H1 (cell line): ENCODE data around the gene CDHR2. TPM values are rescaled to one million over a fixed set of nuclear protein-coding genes. Genes with fewer than 3 reads are reported as not detected.

Experiments
- CTCF ChIA-PET: fragments of 300-600 bp; sonication (Branson Sonifier 250); formaldehyde crosslinking; loops from one replicate; lab custom pipeline; 2021; ENCODE audit not compliant: partially characterized antibody; lab: Charles Lee
- POLR2A ChIA-PET: fragments of 300-600 bp; sonication (Branson Sonifier 250); formaldehyde crosslinking; loops from one replicate; lab custom pipeline; 2021; ENCODE audit warnings: inconsistent platforms; ENCODE audit not compliant: partially characterized antibody; lab: Charles Lee
- DNase-seq, 2 experiments: peaks; one replicate each; pipeline versions ENCODE4 v3.0.0 to v3.0.0-alpha.2; 2010 to 2022; ENCODE audit warnings: low spot score in 2 of 2, low read depth in 1 of 2, mixed read lengths in 1 of 2
- FAIRE-seq: peaks from 2 replicates; lab custom pipeline; 2011; peaks lifted over from hg19 to GRCh38; lab: Jason Lieb, UNC
- H2AFZ ChIP-seq: 2 replicates; pipeline ENCODE4 v1.8.1; 2012; ENCODE audit warnings: low read length, inconsistent platforms
- H2AK5ac ChIP-seq: 2 replicates; pipeline ENCODE4 v1.6.1; 2013; ENCODE audit warnings: low read depth, low read length
- H2BK120ac ChIP-seq: replicated peaks from 2 replicates; pipeline ENCODE3; 2013; ENCODE audit warnings: low read depth, low read length, inconsistent platforms
- H2BK12ac ChIP-seq: 2 replicates; pipeline ENCODE4 v1.6.1; 2013; ENCODE audit warnings: low read depth, low read length
- H2BK15ac ChIP-seq: 2 replicates; pipeline ENCODE4 v1.6.1; 2013; ENCODE audit warnings: low read length
- H2BK20ac ChIP-seq: 2 replicates; pipeline ENCODE4 v1.6.1; 2013; ENCODE audit warnings: low read length
- H2BK5ac ChIP-seq: 2 replicates; pipeline ENCODE4 v1.6.1; 2013; ENCODE audit warnings: low read depth, low read length
- H3K14ac ChIP-seq: 2 replicates; pipeline ENCODE4 v1.6.1; 2013; ENCODE audit warnings: inconsistent platforms; ENCODE audit not compliant: insufficient read length
- H3K18ac ChIP-seq: 2 replicates; pipeline ENCODE4 v1.6.1; 2013; ENCODE audit warnings: low read length; ENCODE audit errors: extremely low read depth
- H3K23ac ChIP-seq: 2 replicates; pipeline ENCODE4 v1.6.1; 2013; ENCODE audit warnings: inconsistent platforms; ENCODE audit not compliant: insufficient read length
- H3K23me2 ChIP-seq: 2 replicates; pipeline ENCODE4 v1.6.1; 2013; ENCODE audit warnings: low read depth, low read length
- H3K27ac ChIP-seq: 2 replicates; pipeline ENCODE4 v1.6.1; 2011; ENCODE audit warnings: low read depth, low read length, inconsistent platforms
- H3K27me3 ChIP-seq, 4 experiments: replicated peaks in 1 of 4; 1 replicate in 1 of 4; 2 replicates in 3 of 4; pipeline versions ENCODE4 v1.6.1 to v1.8.1; 2011 to 2013; ENCODE audit warnings: low read length in 3 of 4, mild to moderate bottlenecking in 3 of 4, inconsistent platforms in 2 of 4, mixed read lengths in 2 of 4, moderate library complexity in 1 of 4; ENCODE audit not compliant: control insufficient read depth in 3 of 4, insufficient read depth in 3 of 4; ENCODE audit errors: extremely low read depth in 1 of 4
- H3K36me3 ChIP-seq, 4 experiments: 2 replicates each; pipeline versions ENCODE4 v1.6.1 to v1.8.1; 2011 to 2013; ENCODE audit warnings: mild to moderate bottlenecking in 4 of 4, low read length in 3 of 4, moderate library complexity in 2 of 4, control low read depth in 1 of 4, inconsistent platforms in 1 of 4; ENCODE audit not compliant: insufficient read depth in 4 of 4, control insufficient read depth in 2 of 4
- H3K4ac ChIP-seq: replicated peaks from 2 replicates; pipeline ENCODE3; 2013; ENCODE audit warnings: low read length, low read depth, mixed read lengths, inconsistent platforms; ENCODE audit not compliant: insufficient read length
- H3K4me1 ChIP-seq, 4 experiments: replicated peaks in 1 of 4; 1 replicate in 1 of 4; 2 replicates in 3 of 4; pipeline versions ENCODE4 v1.6.1 to v1.8.1; 2011 to 2013; ENCODE audit warnings: low read length in 3 of 4, inconsistent platforms in 2 of 4, mixed read lengths in 1 of 4; ENCODE audit not compliant: insufficient read depth in 4 of 4, control insufficient read depth in 3 of 4
- H3K4me2 ChIP-seq, 2 experiments: 2 replicates each; pipeline versions ENCODE4 v1.6.1 to v1.8.1; 2011 to 2013; ENCODE audit warnings: low read depth in 2 of 2, low read length in 2 of 2, control low read depth in 1 of 2, inconsistent platforms in 1 of 2, mild to moderate bottlenecking in 1 of 2; ENCODE audit not compliant: insufficient read depth in 1 of 2
- H3K4me3 ChIP-seq, 4 experiments: fragments of 200-600, 300-600 bp in 1 of 4; sonication (generic), shearing (Covaris generic), sonication (Bioruptor Twin) in 1 of 4; 2 replicates each; pipeline versions ENCODE4 v1.5.1 to v1.8.1; 2011 to 2016; ENCODE audit warnings: low read length in 4 of 4, low read depth in 3 of 4, control low read depth in 2 of 4, inconsistent platforms in 2 of 4, mild to moderate bottlenecking in 2 of 4, mixed read lengths in 1 of 4, moderate library complexity in 1 of 4; ENCODE audit not compliant: insufficient read depth in 2 of 4; ENCODE audit errors: extremely low read depth in 1 of 4
- H3K56ac ChIP-seq: replicated peaks from 2 replicates; pipeline ENCODE3; 2013; ENCODE audit warnings: low read depth, mild to moderate bottlenecking, mixed read lengths, low read length, inconsistent platforms; ENCODE audit not compliant: insufficient read length
- H3K79me1 ChIP-seq: 2 replicates; pipeline ENCODE4 v1.6.1; 2013; ENCODE audit warnings: low read depth, low read length, control low read depth
- H3K79me2 ChIP-seq, 2 experiments: 2 replicates each; pipeline versions ENCODE4 v1.6.1 to v1.8.1; 2012 to 2013; ENCODE audit warnings: low read length in 2 of 2, mild to moderate bottlenecking in 2 of 2, inconsistent platforms in 1 of 2; ENCODE audit not compliant: insufficient read depth in 2 of 2, control insufficient read depth in 1 of 2
- H3K9ac ChIP-seq, 4 experiments: replicated peaks in 1 of 4; 1 replicate in 1 of 4; 2 replicates in 3 of 4; pipeline versions ENCODE4 v1.6.1 to v1.8.1; 2011 to 2013; ENCODE audit warnings: low read depth in 3 of 4, low read length in 3 of 4, control low read depth in 2 of 4, mild to moderate bottlenecking in 2 of 4, moderate library complexity in 2 of 4, inconsistent platforms in 1 of 4; ENCODE audit errors: extremely low read depth in 1 of 4
- H3K9me3 ChIP-seq, 2 experiments: 2 replicates each; pipeline versions ENCODE4 v1.6.1 to v1.8.1; 2012 to 2013; ENCODE audit warnings: mild to moderate bottlenecking in 2 of 2, moderate library complexity in 2 of 2, control low read depth in 1 of 2, inconsistent platforms in 1 of 2, low read depth in 1 of 2, low read length in 1 of 2, mixed read lengths in 1 of 2; ENCODE audit not compliant: insufficient read depth in 2 of 2
- H4K20me1 ChIP-seq, 2 experiments: replicated peaks in 1 of 2; 2 replicates each; pipeline versions ENCODE3 to v1.8.1; 2011 to 2013; ENCODE audit warnings: inconsistent platforms in 2 of 2, low read length in 2 of 2, mild to moderate bottlenecking in 1 of 2; ENCODE audit not compliant: insufficient read depth in 2 of 2, control insufficient read depth in 1 of 2
- H4K5ac ChIP-seq: 2 replicates; pipeline ENCODE4 v1.6.1; 2013; ENCODE audit warnings: low read length, low read depth, mixed read lengths, inconsistent platforms; ENCODE audit not compliant: insufficient read length
- H4K8ac ChIP-seq: 2 replicates; pipeline ENCODE4 v1.8.0; 2013; ENCODE audit warnings: mild to moderate bottlenecking, moderate library complexity, low read length, inconsistent platforms; ENCODE audit not compliant: insufficient read depth; ENCODE audit errors: extremely low read depth
- H4K91ac ChIP-seq: replicated peaks from 2 replicates; pipeline ENCODE3; 2013; ENCODE audit warnings: low read length, mixed read lengths, inconsistent platforms; ENCODE audit not compliant: insufficient read length
- BCL11A ChIP-seq, 2 experiments: IDR thresholded peaks; one replicate each; pipeline ENCODE4 v1.6.1; 2011; ENCODE audit warnings: low read depth in 2 of 2, low read length in 2 of 2, mild to moderate bottlenecking in 2 of 2
- CBX8 ChIP-seq: fragments of 300-800, 300-1000 bp; sonication (generic); IDR thresholded peaks from 2 replicates; pipeline ENCODE4 v1.7.1; 2016; ENCODE audit warnings: low read depth, low read length, borderline replicate concordance
- E2F6 ChIP-seq: IDR thresholded peaks from 2 replicates; pipeline ENCODE4 v1.6.1; 2012; ENCODE audit warnings: inconsistent platforms
- MAX ChIP-seq: IDR thresholded peaks from 2 replicates; pipeline ENCODE4 v1.6.1; 2012; ENCODE audit warnings: inconsistent platforms
- POLR2A ChIP-seq, 2 experiments: IDR thresholded peaks; 1 replicate in 1 of 2; 2 replicates in 1 of 2; pipeline ENCODE4 v1.6.1; 2011; ENCODE audit warnings: low read depth in 2 of 2, low read length in 2 of 2, mild to moderate bottlenecking in 2 of 2; ENCODE audit errors: control extremely low read depth in 1 of 2
- RAD21 ChIP-seq, 2 experiments: IDR thresholded peaks in 1 of 2; conservative IDR thresholded peaks in 1 of 2; 2 replicates each; pipeline ENCODE4 v1.6.1; 2011; ENCODE audit warnings: low read depth in 2 of 2, low read length in 2 of 2, improper control_type of control experiment in 1 of 2, inconsistent platforms in 1 of 2, mild to moderate bottlenecking in 1 of 2, moderate library complexity in 1 of 2
- SIN3A ChIP-seq, 2 experiments: IDR thresholded peaks in 1 of 2; conservative IDR thresholded peaks in 1 of 2; 2 replicates each; pipeline ENCODE4 v1.6.1; 2011 to 2012; ENCODE audit warnings: low read length in 2 of 2, improper control_type of control experiment in 1 of 2, low read depth in 1 of 2, mild to moderate bottlenecking in 1 of 2
- TCF12 ChIP-seq: IDR thresholded peaks from 2 replicates; pipeline ENCODE4 v1.6.1; 2011; ENCODE audit warnings: low read depth, mild to moderate bottlenecking, low read length
- ZNF274 ChIP-seq: IDR thresholded peaks from 2 replicates; pipeline ENCODE4 v1.7.0; 2012; ENCODE audit warnings: low read length, borderline replicate concordance; ENCODE audit errors: extremely low read depth
- WGBS, 2 experiments: shearing (Covaris generic) in 1 of 2; methylation state at CpG; one replicate each; pipeline versions ENCODE4 v1.1.6 to v1.1.7; 2013 to 2015; ENCODE audit warnings: low lambda C conversion rate in 2 of 2, mixed read lengths in 2 of 2, inconsistent platforms in 1 of 2, low coverage in 1 of 2, missing lambda C conversion rate in 1 of 2; ENCODE audit not compliant: insufficient replicate concordance in 2 of 2, insufficient coverage in 1 of 2, insufficient read length in 1 of 2; ENCODE audit errors: extremely low coverage in 1 of 2, missing lambda C conversion rate in 1 of 2; 5-methylcytosine and 5-hydroxymethylcytosine counted together
- polyA plus RNA-seq, 7 experiments: library from polyadenylated mRNA; depleted of rRNA in 3 of 7; stranded (reverse) in 5 of 7; unstranded in 2 of 7; fragments of >200 nt in 5 of 7; fragments of 200-250 nt in 2 of 7; gene quantifications; 1 replicate in 5 of 7; 2 replicates in 1 of 7; 4 replicates in 1 of 7; pipeline versions ENCODE4 v1.2.1 to v1.2.3, GENCODE V29; 2011 to 2013; ENCODE audit warnings: missing spikeins in 2 of 7, mixed read lengths in 2 of 7
- total RNA-seq: library from RNA; stranded (reverse); fragmentation: NEBNext Ultra II Directional; extraction: Animal tissue kit (Norgen Biotek cat#: 25700); gene quantifications from 2 replicates; pipeline ENCODE4 v1.2.1, GENCODE V29; 2021

Gene CDHR2
- total and polyA plus RNA-seq, 2 of the 8 experiments (the other 6 are each of a cell fraction or from before 2014, with no cell fraction given): 0.02 to 0.43 TPM

GRCh38 chr5:176621661-176622079, 72.5 kb downstream of the CDHR2 start:
- no peak overlapping the region for H3K56ac ChIP-seq
- H2BK12ac ChIP-seq: no peak overlapping the region
- CTCF ChIA-PET: interaction anchor here (0.6 to 2.3 kb wide), 12 partner anchors 9 to 181 kb away, joined by 3 to 13 read pairs (median 3); partner anchors contain the start of genes EIF4E1B, GPRIN1 and SNCB
- POLR2A ChIA-PET: interaction anchor here (1.0 to 2.8 kb wide), 4 partner anchors 8 to 86 kb away, joined by 3 to 19 read pairs (median 8); partner anchors contain the start of genes EIF4E1B and SNCB
- H3K9ac ChIP-seq: no peak overlapping the region
- no peak overlapping the region for H3K4ac ChIP-seq
- H3K36me3 ChIP-seq: no peaks in the 10 kb centered on the region
- H2BK20ac ChIP-seq: no peak overlapping the region
- H3K27me3 ChIP-seq: peaks cover 9 to 39% (median 26%) of the 10 kb centered on the region in 4 experiments; a peak in 6 of 7 replicates
- H2BK15ac ChIP-seq: no peak overlapping the region
- DNase-seq (no peak), FAIRE-seq (no peak)
- H3K4me1 ChIP-seq: peaks cover 0 to 17% (median 11%) of the 10 kb centered on the region in 4 experiments; a peak in 6 of 7 replicates
- TF ChIP-seq BCL11A (IDR thresholded peaks at IDR 0.05; ENCODE audit: low read depth in 2 of 2, low read length in 2 of 2): no peak
- no peak for TF ChIP-seq CBX8
- TF ChIP-seq SIN3A (conservative IDR thresholded peaks at IDR 0.05 in 1 of 2, IDR thresholded peaks at IDR 0.05 in 1 of 2; ENCODE audit: low read depth in 1 of 2, low read length in 2 of 2): no peak
- no peak for TF ChIP-seq RAD21 (IDR thresholded peaks at IDR 0.05 in 1 of 2, conservative IDR thresholded peaks at IDR 0.05 in 1 of 2; ENCODE audit: low read depth in 2 of 2, low read length in 2 of 2)
- no peak for TF ChIP-seq ZNF274
- no peak for TF ChIP-seq POLR2A (IDR thresholded peaks at IDR 0.05; ENCODE audit: control extremely low read depth in 1 of 2, low read depth in 2 of 2, low read length in 2 of 2)
- TF ChIP-seq E2F6: no peak
- TF ChIP-seq TCF12: no peak
- no peak for TF ChIP-seq MAX
- H4K91ac ChIP-seq: no peak overlapping the region
- H4K5ac ChIP-seq: no peak overlapping the region
- H3K18ac ChIP-seq: no peak overlapping the region
- H2BK5ac ChIP-seq: no peak overlapping the region
- peaks cover 0 to 6% of the 10 kb centered on the region in 2 experiments; a peak in 1 of 4 replicates for H3K9me3 ChIP-seq
- no peak overlapping the region for H2AK5ac ChIP-seq
- no peak overlapping the region for H2BK120ac ChIP-seq
- H3K79me1 ChIP-seq: no peaks in the 10 kb centered on the region
- peaks cover 2 to 3% of the 10 kb centered on the region in 2 experiments for H4K20me1 ChIP-seq
- 87% methylated on average over 13 of the region's 13 CpGs; no CpG with 5 or more reads in 1 of the 2 experiments for WGBS, 2 experiments
- no peak overlapping the region for H2AFZ ChIP-seq
- no peak overlapping the region for H3K23ac ChIP-seq
- no peak overlapping the region for H3K4me2 ChIP-seq
- H3K27ac ChIP-seq: no peak overlapping the region
- no peak overlapping the region for H3K14ac ChIP-seq
- H3K4me3 ChIP-seq: no peak overlapping the region
- no peak overlapping the region for H4K8ac ChIP-seq
- peaks cover 3% of the 10 kb centered on the region; the same call in 1 of the 2 replicates for H3K23me2 ChIP-seq
- H3K79me2 ChIP-seq: no peaks in the 10 kb centered on the region
